Fibroblast of pulmonary artery (primary cell): ENCODE data around the gene F8.

Source experiments
- DNase-seq: peaks from one replicate; pipeline ENCODE4 v3.0.0-alpha.2; 2010; ENCODE audit warnings: low read depth
- H3K4me3 ChIP-seq: replicated peaks from 2 replicates; pipeline ENCODE4 v1.5.1; 2011; ENCODE audit warnings: low read depth, mild to moderate bottlenecking, control low read depth, low read length, moderate library complexity
- TF ChIP-seq, protein P1 (sequence below): IDR thresholded peaks from 2 replicates; pipeline ENCODE4 v1.5.1; 2011; ENCODE audit warnings: mild to moderate bottlenecking, control low read depth, low read length, inconsistent platforms; ENCODE audit errors: missing control alignments

The F8 gene

DNA sequence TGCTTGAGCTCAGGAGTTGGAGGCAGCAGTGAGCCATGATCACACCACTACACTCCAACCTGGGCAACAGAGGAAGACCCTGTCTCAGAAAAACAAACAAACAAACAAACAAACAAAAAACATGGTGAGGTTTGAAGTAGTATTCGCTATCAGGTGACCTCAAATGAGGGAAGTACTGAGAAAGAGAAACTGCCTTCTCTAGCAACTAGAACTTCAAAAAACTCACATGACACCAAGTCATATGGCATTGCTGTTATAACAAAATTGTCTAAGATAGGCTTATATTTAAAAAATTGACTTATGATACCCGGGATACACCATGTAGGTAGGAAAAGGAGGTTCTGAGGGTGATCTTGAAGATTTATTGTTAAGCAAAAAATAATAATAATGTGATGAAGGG is 227.5 kb downstream of the F8 start:
- no peak for DNase-seq
- H3K4me3 ChIP-seq: no peak overlapping the region
- TF ChIP-seq, protein P1, sequence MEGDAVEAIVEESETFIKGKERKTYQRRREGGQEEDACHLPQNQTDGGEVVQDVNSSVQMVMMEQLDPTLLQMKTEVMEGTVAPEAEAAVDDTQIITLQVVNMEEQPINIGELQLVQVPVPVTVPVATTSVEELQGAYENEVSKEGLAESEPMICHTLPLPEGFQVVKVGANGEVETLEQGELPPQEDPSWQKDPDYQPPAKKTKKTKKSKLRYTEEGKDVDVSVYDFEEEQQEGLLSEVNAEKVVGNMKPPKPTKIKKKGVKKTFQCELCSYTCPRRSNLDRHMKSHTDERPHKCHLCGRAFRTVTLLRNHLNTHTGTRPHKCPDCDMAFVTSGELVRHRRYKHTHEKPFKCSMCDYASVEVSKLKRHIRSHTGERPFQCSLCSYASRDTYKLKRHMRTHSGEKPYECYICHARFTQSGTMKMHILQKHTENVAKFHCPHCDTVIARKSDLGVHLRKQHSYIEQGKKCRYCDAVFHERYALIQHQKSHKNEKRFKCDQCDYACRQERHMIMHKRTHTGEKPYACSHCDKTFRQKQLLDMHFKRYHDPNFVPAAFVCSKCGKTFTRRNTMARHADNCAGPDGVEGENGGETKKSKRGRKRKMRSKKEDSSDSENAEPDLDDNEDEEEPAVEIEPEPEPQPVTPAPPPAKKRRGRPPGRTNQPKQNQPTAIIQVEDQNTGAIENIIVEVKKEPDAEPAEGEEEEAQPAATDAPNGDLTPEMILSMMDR: no peak

DNA sequence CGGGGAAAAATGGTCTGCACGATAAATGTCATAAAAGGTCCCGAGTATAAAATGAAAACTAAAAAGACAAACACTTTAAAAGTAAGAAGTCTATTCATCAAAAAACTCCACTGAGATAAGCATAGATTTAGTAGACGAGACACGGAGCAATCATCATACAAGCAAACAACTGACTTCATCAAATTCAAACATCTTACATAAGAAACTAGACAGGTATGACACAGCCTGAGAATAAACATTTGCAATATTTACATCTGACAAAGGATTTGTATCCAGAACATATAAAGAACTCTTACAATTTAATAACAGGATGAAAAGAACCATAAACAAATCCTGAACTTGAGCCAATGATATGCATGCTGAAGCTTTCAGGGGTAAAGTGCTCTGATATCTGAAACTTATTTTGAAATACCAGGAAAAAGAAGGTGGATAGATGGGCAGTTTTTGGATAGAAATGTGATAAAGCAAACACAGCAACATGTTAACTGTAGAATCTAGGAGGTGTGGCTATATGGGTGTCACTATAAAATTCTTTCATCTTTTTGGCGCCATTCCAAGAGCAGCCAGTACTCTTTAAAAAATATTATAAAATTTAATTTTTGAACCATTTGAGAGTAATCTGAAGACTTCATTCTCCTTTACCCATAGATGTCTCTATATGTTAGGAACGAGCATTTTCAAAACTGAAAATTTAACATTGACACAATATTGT is 229.3 kb downstream of the F8 start:
- TF ChIP-seq, protein P1: no peak
- DNase-seq: no peak
- no peak overlapping the region for H3K4me3 ChIP-seq

DNA sequence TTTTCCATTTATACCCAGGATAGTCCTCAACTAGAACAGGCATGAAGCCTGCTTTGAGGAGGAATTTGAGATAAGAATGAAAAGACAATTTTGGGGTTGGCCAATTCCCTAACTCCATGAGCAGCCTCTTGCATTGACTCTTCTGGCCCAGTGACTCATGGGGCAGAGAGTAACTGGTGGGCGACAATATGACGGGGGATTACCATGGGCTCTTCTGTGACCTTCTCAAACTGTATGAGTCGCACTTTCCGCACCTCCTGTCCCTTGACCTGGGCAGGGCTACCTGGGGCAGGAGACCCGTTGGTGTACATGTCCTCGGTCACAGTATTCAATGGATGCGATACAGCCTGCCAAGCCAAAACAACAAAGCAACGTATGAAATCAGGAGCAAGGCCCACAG is 230.6 kb downstream of the F8 start:
- TF ChIP-seq, protein P1: no peak
- H3K4me3 ChIP-seq: no peak overlapping the region
- DNase-seq: no peak

DNA sequence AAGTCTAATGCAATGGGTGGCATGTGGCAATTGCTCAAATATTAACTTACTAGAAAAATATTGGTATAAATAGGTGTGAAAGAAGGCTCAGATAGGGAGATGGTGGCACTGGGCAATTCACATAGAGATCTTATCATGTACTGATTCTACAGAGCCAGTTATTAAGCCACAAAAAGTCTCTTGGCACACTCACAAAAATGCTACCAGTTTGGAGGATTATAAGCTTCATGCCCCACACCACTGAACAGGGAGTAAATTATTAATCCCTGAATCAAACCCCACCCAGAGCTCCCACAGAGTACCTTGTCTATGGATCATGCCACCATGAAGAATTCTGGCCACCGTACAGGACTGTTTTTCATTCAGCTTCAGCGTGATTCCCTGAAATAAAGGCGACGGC is 231.1 kb downstream of the F8 start:
- DNase-seq: no peak
- H3K4me3 ChIP-seq: no peak overlapping the region
- TF ChIP-seq, protein P1: no peak
